HK-2 (cell line): ENCODE data around the gene SLC24A3.

ENCODE experiments used
- DNase-seq: peaks from one replicate; pipeline ENCODE4 v3.0.0-alpha.2; 2018; ENCODE audit not compliant: unreplicated experiment

Gene SLC24A3

GRCh38 chr20:19271879-19272651 is 59.6 kb downstream of the SLC24A3 start:
- DNase-seq = no peak

- no peak for DNase-seq
These were observed 60.7 kb downstream of the SLC24A3 start for GRCh38 chr20:19272976-19273654.

GRCh38 chr20:19274001-19274400 is 61.6 kb downstream of the SLC24A3 start:
- no peak for DNase-seq

- no peak for DNase-seq
These were observed 62.1 kb downstream of the SLC24A3 start for GRCh38 chr20:19274412-19275015.

GRCh38 chr20:19275038-19275629 is 62.7 kb downstream of the SLC24A3 start:
- no peak for DNase-seq

- no peak for DNase-seq
These were observed 63.2 kb downstream of the SLC24A3 start for GRCh38 chr20:19275630-19276071.

GRCh38 chr20:19277381-19277780 is 64.9 kb downstream of the SLC24A3 start:
- no peak for DNase-seq

- no peak for DNase-seq
These were observed 71.1 kb downstream of the SLC24A3 start for GRCh38 chr20:19283490-19284025.

GRCh38 chr20:19284400-19285178 is 72.1 kb downstream of the SLC24A3 start:
- no peak for DNase-seq

GRCh38 chr20:19285436-19285835 is 73.0 kb downstream of the SLC24A3 start:
- no peak for DNase-seq

GRCh38 chr20:19288061-19288460 is 75.6 kb downstream of the SLC24A3 start:
- DNase-seq = no peak

GRCh38 chr20:19288636-19289035 is 76.2 kb downstream of the SLC24A3 start:
- no peak for DNase-seq

- no peak for DNase-seq
These were observed 77.0 kb downstream of the SLC24A3 start for GRCh38 chr20:19289451-19289850.

- no peak for DNase-seq
These were observed 78.8 kb downstream of the SLC24A3 start for GRCh38 chr20:19291024-19291817.

- DNase-seq = no peak
These were observed 79.3 kb downstream of the SLC24A3 start for GRCh38 chr20:19291818-19292132.

- no peak for DNase-seq
These were observed 79.8 kb downstream of the SLC24A3 start for GRCh38 chr20:19292254-19292653.

- DNase-seq = no peak
These were observed 82.6 kb downstream of the SLC24A3 start for GRCh38 chr20:19295076-19295475.

GRCh38 chr20:19298652-19299051 is 86.2 kb downstream of the SLC24A3 start:
- DNase-seq = no peak

GRCh38 chr20:19300395-19300794 is 88.0 kb downstream of the SLC24A3 start:
- DNase-seq = no peak

- no peak for DNase-seq
These were observed 88.7 kb downstream of the SLC24A3 start for GRCh38 chr20:19301142-19301541.

GRCh38 chr20:19301843-19302242 is 89.4 kb downstream of the SLC24A3 start:
- DNase-seq = no peak
